22Rv1 (cell line): ENCODE data around the gene KIF12.

Experiments
- ZFX ChIP-seq: fragments of 450-650 bp; IDR thresholded peaks from 2 replicates; pipeline ENCODE4 v1.6.1; 2017; ENCODE audit warnings: antibody characterized with exemption, borderline replicate concordance
- TF ChIP-seq, protein P1 (sequence below): fragments of 450-650 bp; IDR thresholded peaks from 2 replicates; pipeline ENCODE4 v1.5.1; 2017; ENCODE audit warnings: mild to moderate bottlenecking

DNA sequence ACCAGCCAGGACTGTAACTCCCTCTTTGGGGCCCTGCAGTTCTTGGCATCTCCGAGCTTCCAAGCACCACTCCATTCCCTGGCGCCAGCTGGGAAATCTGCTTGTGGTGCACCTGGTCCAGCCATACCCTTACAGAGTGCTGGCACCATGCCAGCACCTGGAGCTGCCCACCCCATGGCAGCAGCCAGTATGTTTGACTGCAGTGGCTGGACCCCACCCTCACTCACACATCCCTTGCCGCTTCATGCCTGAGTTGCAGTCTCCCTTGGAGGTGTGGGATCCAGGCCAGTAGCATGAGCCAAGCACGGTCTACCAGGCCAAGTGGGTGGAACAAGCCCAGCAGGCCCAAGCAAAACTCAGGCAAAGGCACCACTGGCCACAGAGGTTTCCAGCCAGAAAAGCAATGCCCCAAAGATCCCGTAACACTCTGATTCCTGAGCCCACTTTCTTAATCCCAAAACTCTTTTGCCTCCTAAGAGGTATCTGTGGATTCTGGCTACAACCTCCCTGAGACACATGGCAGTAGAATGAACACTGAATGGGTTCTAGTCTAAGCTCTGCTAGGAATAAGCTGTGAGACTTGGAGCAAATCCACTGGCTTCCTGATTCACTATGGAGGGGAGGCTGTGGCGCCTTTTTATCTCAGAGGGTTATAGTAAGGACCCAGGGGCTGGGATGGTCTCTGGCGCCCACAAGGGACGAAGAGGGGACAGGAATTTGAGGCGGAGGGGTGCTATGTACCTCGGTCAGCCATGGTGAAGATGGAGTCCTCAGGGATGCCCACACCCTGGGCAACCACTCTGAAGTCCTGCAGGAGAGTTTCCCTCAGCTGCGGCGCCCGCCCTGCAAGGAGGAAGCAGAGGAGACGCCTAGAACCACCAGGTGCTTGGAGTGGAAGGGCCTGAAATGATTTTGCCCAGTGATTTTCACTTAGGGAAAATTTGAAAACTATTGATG lies 26.6 kb downstream of the KIF12 start:
- TF ChIP-seq, protein P1, sequence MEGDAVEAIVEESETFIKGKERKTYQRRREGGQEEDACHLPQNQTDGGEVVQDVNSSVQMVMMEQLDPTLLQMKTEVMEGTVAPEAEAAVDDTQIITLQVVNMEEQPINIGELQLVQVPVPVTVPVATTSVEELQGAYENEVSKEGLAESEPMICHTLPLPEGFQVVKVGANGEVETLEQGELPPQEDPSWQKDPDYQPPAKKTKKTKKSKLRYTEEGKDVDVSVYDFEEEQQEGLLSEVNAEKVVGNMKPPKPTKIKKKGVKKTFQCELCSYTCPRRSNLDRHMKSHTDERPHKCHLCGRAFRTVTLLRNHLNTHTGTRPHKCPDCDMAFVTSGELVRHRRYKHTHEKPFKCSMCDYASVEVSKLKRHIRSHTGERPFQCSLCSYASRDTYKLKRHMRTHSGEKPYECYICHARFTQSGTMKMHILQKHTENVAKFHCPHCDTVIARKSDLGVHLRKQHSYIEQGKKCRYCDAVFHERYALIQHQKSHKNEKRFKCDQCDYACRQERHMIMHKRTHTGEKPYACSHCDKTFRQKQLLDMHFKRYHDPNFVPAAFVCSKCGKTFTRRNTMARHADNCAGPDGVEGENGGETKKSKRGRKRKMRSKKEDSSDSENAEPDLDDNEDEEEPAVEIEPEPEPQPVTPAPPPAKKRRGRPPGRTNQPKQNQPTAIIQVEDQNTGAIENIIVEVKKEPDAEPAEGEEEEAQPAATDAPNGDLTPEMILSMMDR, result no peak
- no peak for TF ChIP-seq ZFX
